NCI-H510A (cell line): ENCODE data around the gene PRKD3.
"Not testable (repeated sequence)": the region's sequence is repeated elsewhere in the genome, so short reads cannot be mapped to it uniquely, and the experiment has no call there.

Source experiments
- DNase-seq: peaks from one replicate; lab custom pipeline; 2025; lab: John Stamatoyannopoulos, UW

The PRKD3 gene

DNA sequence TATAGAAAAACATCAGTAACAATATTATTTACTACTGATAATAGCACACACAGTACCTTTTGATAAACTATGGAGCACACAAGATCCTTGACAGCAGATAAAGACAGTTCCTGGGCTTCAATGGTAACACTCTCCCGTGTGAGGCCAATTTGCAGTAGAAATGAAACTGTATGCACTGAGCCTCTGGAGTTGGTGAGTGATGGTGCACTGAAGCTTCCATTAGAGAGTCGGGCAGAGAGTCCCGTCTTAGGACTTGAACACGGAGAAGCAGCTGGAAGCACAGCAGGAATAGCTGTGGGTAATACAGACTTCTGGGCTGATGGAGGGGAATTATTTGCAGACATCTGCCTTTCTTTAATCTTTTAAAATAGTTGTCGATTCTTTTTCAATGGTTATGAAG is 8.5 kb downstream of the PRKD3 start:
- no peak for DNase-seq

DNA sequence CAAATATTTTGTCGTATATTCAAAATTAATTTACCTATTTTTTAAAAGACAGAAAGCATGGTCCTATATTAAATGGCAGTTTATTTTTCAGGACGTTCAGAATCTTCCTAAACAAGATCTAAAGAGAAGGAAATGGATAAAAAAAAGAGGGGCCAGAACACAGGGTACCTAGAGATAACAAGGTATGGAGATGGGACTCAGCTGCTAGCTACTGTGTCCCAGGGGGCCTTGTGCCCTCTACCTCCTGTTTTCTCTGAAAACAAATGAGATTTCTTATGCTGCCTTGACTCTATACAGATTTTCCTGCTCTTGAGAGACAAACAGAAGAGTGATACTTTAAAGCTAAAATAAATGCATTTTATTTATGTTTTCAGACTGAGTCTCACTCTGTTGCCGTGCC is 9.3 kb downstream of the PRKD3 start:
- no peak for DNase-seq

DNA sequence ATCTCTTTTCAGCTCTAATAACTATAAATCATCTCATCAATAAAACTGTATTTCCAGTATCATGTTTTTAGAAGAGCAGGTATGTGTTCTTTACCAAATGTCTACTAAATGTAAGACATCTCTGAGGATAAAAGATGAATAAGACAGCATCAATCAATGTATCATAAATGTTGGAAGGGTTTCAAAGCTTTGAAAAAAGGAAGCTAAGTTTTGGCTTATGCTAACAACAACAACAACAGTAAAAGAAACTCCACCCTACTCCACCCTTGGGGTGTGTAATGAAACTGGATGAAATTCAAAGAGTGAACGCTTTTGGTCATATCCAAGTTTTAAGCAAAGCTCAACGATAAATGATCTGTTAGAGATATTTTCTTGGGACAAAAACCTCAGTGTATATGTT is 17.1 kb downstream of the PRKD3 start:
- DNase-seq: no peak

DNA sequence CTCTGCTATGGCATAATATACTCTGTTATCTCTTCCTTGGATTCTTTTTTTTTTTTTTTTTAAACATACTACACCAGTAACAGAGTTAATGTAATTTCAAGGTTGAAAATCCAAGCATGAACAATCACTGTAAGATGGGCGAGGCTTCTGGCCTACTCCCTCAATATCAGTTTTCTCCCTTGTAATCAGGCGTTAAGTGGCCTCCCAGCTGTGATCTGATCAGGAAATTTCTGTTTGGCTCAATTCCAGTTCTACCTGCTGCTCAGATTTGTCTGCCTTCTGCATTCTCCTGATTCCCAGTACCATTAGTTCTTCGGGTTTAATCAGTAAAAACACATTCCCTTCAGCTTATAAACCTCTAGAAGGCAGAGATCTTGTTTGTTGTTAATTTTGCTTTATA is 18.6 kb downstream of the PRKD3 start:
- peak; percentile 39 for DNase-seq

DNA sequence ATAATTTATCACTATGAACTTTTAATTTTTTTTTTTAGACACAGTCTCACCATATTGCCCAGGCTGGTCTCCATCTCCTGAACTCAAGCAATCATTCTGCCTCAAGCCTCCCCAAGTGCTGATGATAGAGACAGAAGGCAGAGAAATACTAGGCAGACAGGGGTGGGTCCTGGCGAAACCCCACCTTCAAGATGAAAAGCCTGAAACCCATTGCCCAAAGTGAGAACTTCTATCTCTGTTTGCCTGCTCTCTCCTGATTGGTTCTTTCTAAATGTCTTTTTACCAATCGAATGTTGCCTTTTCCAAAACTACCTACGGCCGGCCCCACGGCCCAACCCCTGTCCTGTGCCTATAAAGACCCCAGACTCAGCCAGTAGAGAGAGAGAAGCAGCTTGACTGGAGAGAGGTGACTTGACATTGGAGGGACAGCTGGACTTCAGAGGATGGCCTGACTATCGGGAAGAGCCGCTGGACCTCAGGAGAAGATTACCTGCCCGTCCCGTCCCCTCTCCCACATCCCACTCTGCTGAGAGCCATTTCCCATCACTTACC is 21.9 kb downstream of the PRKD3 start:
- DNase-seq: no peak

DNA sequence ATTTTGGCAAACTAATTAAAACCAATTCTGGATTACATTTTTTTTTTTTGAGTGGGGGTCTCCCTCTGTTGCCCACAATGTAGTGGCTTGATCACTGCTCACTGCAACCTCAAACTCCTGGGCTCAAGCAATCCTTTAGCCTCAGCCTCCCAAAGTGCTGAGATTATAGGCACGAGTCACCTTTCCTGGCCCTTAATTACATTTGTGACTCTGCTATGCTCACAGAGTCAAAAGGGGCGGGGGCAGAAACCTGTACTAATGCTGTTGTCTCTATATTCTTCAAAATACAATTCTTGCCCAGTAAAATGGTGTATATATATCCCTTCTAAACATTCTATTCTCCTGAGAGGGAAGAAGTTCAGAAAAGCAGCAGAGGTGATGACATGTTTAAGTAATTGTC is 23.2 kb downstream of the PRKD3 start:
- DNase-seq: no peak

DNA sequence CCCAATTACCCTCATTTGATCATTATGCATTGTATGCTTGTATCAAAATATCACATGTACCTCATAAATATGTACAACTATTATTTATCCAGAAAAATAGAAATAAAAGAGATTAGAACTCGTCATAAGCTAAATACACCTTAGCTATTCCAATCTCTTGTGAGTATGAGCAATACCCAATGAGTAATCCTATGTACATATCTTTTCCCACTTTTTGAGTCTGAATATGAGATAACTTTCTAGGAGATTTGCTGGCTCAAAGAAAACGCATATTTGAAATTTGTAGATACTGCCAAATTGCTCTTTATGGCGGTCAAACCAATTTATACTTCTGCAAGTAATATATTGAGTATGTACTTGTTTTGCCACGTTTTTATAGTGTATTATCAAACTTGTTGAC is 24.1 kb downstream of the PRKD3 start:
- DNase-seq: no peak

DNA sequence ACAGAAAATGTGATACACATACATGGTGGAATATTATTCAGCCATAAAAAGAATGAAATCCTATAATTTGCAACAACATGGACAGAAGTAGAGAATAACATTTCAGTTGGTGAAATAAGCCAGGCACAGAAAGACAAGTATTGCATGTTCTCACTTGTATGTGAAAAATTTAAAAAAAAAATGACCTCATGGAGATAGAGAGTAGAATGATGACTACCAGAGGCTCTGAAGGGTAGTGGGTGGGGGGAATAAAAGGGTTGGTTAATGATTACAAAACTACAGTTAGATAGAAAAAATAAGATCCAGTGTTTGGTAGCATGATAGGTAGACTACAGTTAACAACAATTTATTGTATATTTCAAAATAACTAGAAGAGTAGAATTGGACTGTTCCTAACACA is 24.5 kb downstream of the PRKD3 start:
- no peak for DNase-seq

DNA sequence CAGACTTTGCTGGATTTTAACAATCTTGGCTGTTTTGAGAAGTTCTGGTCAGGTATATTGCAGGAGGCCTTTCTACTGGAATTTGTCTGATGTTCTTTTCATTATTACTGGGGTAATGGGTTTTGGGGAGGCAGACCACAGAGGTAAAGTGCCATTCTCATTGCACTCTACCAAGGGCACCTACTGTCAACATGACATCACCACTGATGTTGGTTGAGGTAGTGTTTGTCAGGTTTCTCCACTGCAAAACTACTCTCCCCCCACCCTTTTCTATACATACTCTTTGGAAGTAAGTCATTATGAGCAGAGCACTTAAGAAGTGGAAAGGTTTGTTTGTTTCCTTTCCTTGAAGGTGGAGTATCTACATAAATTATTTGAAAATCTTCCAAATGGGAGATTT is 27.0 kb downstream of the PRKD3 start:
- DNase-seq: no peak

DNA sequence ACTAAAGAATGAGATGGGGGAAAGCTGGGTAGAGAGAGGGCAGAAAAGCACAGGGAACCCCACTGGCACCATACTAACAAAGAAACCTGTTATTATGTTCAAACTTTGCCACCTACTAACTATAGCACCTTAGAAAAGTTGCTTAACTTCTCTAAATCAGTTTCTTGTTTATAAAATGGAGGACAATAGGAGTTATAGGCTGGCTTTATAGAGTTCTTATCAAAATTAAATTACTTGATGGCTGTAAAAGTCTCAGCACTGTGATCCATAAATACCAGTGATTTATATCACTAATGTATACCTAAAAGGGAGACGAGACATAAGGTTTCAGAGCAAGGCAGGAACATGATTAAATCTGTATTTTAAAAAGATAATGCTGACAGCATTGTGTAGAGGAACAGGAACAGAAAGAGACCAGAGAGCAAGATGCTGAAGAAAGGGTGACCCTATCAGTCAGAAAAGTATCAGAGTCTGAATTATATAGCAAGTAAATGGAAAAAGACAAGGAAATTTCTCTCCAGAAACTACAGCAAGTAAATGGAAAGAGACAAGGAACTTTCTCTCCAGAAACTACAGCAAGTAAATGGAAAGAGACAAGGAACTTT is 29.1 kb downstream of the PRKD3 start:
- no peak for DNase-seq

DNA sequence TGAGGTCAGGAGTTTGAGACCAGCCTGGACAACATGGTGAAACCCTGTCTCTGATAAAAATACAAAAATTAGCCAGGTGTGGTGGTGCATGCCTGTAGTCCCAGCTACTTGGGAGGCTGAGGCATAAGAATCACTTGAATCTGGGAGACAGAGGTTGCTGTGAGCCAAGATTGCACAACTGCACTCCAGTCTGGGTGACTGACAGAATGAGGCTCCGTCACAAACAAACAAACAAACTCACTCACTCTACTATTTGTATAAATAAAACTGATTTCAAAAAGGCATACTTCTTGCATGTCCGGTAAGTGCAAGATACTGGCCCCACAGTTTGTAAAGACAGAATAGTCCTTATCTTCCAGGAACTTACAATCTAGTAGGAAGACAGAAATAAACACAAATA is 29.8 kb downstream of the PRKD3 start:
- not testable (repeated sequence) for DNase-seq

DNA sequence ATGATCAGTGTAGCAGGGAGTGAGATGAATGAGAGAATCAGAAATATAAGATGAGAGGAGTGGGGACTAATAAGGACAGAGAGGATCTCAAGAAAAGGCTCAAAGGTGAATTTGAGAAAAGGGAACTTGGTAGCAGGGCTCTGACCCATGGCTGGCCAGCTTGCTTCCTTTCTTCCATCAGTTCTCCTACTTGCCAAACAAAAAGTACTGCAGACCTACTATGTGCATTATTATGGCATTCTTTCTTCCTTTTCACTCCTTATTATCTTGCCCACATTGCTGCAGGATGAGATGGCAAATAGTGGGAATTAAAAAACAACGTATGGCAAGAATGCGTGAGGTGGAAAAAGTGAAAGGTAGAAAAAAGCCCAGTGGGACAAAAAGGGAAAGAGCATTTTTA is 33.0 kb downstream of the PRKD3 start:
- no peak for DNase-seq

DNA sequence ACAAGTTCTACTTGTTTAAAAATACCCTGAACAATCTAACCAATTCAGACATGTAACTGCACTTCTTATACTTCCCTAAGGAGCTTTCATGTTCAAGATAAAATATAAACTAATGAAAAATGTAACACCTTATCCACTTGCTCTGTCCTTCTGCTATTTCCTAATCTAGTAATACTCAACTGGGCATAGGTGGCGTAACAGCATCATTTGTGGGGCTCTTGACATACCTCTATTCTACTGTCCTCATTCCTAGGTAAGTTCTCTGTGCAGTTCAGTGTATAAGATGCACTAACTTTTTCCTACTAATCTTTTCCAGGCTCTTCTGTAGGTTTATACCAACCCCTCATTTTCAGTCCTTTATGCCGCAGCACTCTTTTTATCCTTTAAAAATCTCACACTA is 36.7 kb downstream of the PRKD3 start:
- no peak for DNase-seq

DNA sequence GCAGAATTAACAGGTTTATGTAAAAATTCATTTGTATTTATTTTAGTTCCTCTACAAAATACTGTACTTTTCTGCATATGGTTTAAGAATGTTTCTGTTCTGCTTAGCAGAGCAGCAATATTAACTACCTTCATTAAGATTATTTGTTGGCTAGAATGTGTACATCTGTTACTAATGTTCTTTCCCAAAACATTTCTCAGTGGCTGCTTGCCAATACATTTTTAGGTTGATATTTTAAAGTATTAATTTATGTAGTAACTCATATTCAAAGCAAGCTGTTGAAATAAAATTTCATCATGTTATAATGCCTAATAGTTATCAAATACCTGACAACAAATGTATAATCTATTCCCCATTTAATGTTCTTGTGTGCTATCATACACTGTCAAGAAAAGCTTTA is 40.3 kb downstream of the PRKD3 start:
- no peak for DNase-seq

DNA sequence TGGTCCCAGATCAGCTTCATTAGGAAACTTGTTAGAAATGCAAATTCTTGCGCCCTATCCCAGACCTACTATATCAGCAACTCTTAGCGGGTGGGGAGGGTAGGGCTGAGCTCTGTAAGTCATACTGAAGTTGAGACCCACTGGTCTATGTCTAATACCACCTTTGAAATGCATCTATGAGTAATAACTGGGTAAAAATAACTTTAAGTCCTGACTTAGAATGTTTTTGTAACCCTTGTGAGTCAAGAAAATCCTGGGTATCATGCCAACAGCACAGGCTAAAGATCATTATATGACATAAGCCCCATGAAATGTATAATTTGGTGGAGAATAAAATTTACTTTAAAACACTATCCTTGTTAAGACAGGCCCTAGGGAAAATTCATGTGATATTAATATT is 41.4 kb downstream of the PRKD3 start:
- no peak for DNase-seq

DNA sequence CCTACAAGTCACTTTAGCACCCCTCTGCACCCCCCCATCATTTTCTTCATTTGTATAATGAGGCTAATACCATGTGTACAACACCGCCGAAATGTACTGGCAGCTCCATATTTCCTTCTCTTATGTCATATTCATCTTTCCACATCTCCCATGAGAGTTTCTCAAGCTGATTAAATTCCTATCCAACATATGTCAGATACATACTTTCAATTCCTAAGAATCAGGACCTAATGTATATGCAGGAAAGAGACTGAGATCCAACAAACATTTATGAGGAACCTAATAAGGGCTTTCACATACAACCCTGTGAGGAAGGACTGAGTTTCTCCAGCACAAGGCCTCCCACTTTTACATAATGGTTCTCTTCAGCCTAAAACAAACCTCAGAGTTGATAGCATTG is 41.9 kb downstream of the PRKD3 start:
- no peak for DNase-seq

DNA sequence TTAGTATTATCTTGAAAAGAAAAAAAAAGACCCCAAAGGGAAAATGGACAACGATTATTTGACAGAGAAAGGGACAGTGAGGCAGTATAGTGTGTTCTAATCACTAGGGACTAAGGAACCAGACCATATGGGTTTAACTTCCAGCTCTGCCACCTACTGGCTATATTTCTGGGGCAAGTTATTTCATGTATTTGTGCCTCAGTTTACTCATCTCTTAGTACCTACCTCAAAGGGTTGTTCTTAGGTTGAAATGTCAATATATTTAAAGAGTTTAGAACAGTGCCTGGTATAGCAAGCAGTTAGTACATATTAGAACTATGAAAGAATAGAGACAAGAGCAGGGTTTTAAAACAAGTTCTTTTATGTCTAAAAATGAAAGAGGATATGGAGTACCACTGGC is 42.7 kb downstream of the PRKD3 start:
- no peak for DNase-seq

DNA sequence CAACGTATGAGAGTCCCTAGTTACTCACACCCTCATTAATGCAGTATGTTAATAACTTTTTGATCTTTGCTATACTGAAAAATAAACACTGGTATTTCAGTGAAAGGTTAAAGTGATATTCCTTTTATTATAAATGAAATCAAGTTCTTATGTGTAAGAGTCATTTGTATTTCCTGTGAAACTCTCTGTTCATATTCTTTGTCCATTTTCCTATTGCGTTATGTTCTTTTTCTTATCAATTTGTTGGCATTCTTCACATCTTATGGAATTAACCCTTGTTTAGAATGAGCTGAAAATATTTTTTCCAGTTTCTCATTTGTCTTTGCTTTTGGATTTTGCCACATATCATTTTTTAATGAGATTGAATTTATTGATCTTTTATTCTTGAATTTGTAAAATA is 48.3 kb downstream of the PRKD3 start:
- no peak for DNase-seq
